HFF-Myc (cell line): Measurements from ENCODE around the gene DOCK1.

Experiments used
- DNase-seq: peaks from one replicate; pipeline ENCODE4 v3.0.0-alpha.2; 2011; ENCODE audit warnings: low read depth; ENCODE audit errors: extremely low read depth
- H3K4me3 ChIP-seq: replicated peaks from 2 replicates; pipeline ENCODE4 v1.5.1; 2011; ENCODE audit warnings: low read depth, mild to moderate bottlenecking, control low read depth, low read length
- CTCF ChIP-seq: IDR thresholded peaks from 2 replicates; pipeline ENCODE4 v1.5.1; 2012; ENCODE audit warnings: mild to moderate bottlenecking, low read depth, low read length, control low read depth; ENCODE audit errors: missing control alignments

The DOCK1 gene

GRCh38 chr10:126975221-126975620, 70.0 kb downstream of the DOCK1 start:
- no peak for TF ChIP-seq CTCF
- DNase-seq, result no peak

GRCh38 chr10:126977216-126977615, 72.0 kb downstream of the DOCK1 start:
- no peak overlapping the region for H3K4me3 ChIP-seq
- no peak for TF ChIP-seq CTCF
- DNase-seq, result no peak

More at GRCh38 chr10:126975221-126975620, 70.0 kb downstream of the DOCK1 start:
- H3K4me3 ChIP-seq, result no peak overlapping the region

GRCh38 chr10:126979311-126979710, 74.1 kb downstream of the DOCK1 start:
- H3K4me3 ChIP-seq, result no peak overlapping the region
- no peak for DNase-seq
- TF ChIP-seq CTCF, result no peak

- H3K4me3 ChIP-seq, result no peak overlapping the region
- DNase-seq, result no peak
- TF ChIP-seq CTCF, result no peak
Measured at GRCh38 chr10:126993208-126993607, 88.0 kb downstream of the DOCK1 start.

DNA sequence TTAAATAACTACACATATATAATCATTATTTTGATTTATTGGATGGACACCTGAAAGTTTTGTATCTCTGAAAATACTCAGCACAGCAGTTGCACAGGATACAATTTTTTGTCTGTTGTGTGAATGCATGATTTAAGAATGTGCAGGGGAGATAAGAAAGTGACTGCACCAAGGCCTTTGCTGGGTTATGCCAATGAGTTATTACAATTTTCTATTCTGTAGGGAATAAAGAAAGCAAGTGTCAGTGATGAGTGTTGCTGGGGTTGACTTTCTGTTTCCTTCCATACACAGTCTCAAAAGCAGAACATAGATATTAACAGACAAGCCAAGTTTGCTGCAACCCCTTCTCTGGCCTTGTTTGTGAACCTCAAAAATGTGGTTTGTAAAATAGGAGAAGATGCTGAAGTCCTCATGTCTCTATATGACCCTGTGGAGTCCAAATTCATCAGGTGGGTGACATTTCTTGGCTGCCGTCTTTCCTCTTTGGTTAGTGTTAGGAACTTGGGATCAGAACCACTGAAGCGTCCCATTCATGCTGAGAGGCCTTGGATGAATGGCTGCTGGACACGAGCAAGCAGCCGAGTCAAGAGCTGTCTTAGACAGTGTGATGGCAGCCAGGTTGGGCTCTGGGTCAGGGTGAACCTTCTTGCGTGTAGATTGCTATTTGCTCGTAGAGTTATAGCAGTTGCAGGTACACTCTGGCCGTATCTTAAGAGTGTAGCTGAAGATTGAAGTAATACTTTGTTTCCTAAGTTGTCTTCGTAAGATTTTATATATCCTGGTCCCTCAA, 92.8 kb downstream of the DOCK1 start:
- no peak overlapping the region for H3K4me3 ChIP-seq
- no peak for TF ChIP-seq CTCF
- DNase-seq, result no peak

GRCh38 chr10:127000598-127000997, 95.4 kb downstream of the DOCK1 start:
- H3K4me3 ChIP-seq, result no peak overlapping the region
- no peak for DNase-seq
- TF ChIP-seq CTCF, result no peak
